Mesendoderm (in vitro differentiated cells): ENCODE results near the gene TSC2. TPM values are rescaled to one million over a fixed set of nuclear protein-coding genes. Genes with fewer than 3 reads are reported as not detected.

Experiments
- DNase-seq: peaks from one replicate; pipeline ENCODE4 v3.0.0; 2013
- H2AK5ac ChIP-seq: 2 replicates; pipeline ENCODE4 v1.6.1; 2013; ENCODE audit warnings: low read length, inconsistent platforms
- H2BK120ac ChIP-seq: 2 replicates; pipeline ENCODE4 v1.6.1; 2013; ENCODE audit warnings: low read depth, mild to moderate bottlenecking, low read length, moderate library complexity, mixed read lengths
- H2BK15ac ChIP-seq: replicated peaks from 2 replicates; pipeline ENCODE4 v1.6.1; 2013; ENCODE audit warnings: low read depth, mild to moderate bottlenecking, moderate library complexity
- H2BK5ac ChIP-seq: 2 replicates; pipeline ENCODE4 v1.6.1; 2013; ENCODE audit warnings: low read length, inconsistent platforms
- H3K18ac ChIP-seq: 2 replicates; pipeline ENCODE4 v1.6.1; 2013; ENCODE audit warnings: mild to moderate bottlenecking, low read length, mixed read lengths
- H3K23ac ChIP-seq: one replicate; pipeline ENCODE4 v1.6.1; 2013; ENCODE audit warnings: low read length
- H3K27ac ChIP-seq: 2 replicates; pipeline ENCODE4 v1.5.1; 2013; ENCODE audit warnings: low read depth, mild to moderate bottlenecking, inconsistent platforms, low read length, moderate library complexity
- H3K27me3 ChIP-seq: 2 replicates; pipeline ENCODE4 v1.6.1; 2013; ENCODE audit warnings: low read length, control low read depth, mild to moderate bottlenecking, inconsistent platforms; ENCODE audit not compliant: insufficient read depth, poor library complexity
- H3K36me3 ChIP-seq: 2 replicates; pipeline ENCODE4 v1.6.1; 2013; ENCODE audit warnings: low read length, inconsistent platforms; ENCODE audit not compliant: control insufficient read depth, insufficient read depth
- H3K4ac ChIP-seq: one replicate; pipeline ENCODE4 v1.6.1; 2013; ENCODE audit warnings: low read depth, mild to moderate bottlenecking, low read length, moderate library complexity
- H3K4me1 ChIP-seq: 2 replicates; pipeline ENCODE4 v1.6.1; 2013; ENCODE audit warnings: low read depth, low read length, inconsistent platforms; ENCODE audit not compliant: control insufficient read depth
- H3K4me2 ChIP-seq: 2 replicates; pipeline ENCODE4 v1.6.1; 2013; ENCODE audit warnings: low read length
- H3K4me3 ChIP-seq: 2 replicates; pipeline ENCODE4 v1.5.1; 2013; ENCODE audit warnings: mild to moderate bottlenecking, low read length
- H3K56ac ChIP-seq: one replicate; pipeline ENCODE4 v1.6.1; 2013; ENCODE audit warnings: low read length
- H3K79me1 ChIP-seq: 2 replicates; pipeline ENCODE4 v1.6.1; 2013; ENCODE audit warnings: low read length, inconsistent platforms
- H3K79me2 ChIP-seq: 2 replicates; pipeline ENCODE4 v1.6.1; 2013; ENCODE audit warnings: mild to moderate bottlenecking, low read length; ENCODE audit not compliant: control insufficient read depth, insufficient read depth
- H3K9ac ChIP-seq: 2 replicates; pipeline ENCODE4 v1.6.1; 2013; ENCODE audit warnings: low read length, inconsistent platforms
- H4K5ac ChIP-seq: one replicate; pipeline ENCODE4 v1.6.1; 2013; ENCODE audit warnings: low read length
- H4K8ac ChIP-seq: one replicate; pipeline ENCODE4 v1.6.1; 2013; ENCODE audit warnings: low read depth, mild to moderate bottlenecking, control low read depth, low read length, moderate library complexity
- WGBS: extraction: QIAGEN DNeasy Blood & Tissue Kit; methylation state at CpG from one replicate; pipeline ENCODE4 v1.1.7; 2013; ENCODE audit warnings: low lambda C conversion rate, missing lambda C conversion rate; ENCODE audit not compliant: insufficient coverage; ENCODE audit errors: extremely low coverage; 5-methylcytosine and 5-hydroxymethylcytosine counted together
- polyA plus RNA-seq, 2 experiments: library from polyadenylated mRNA; stranded (reverse); fragments of 200-250 nt; gene quantifications; one replicate each; pipeline ENCODE4 v1.2.3, GENCODE V29; 2013

Gene TSC2
- 42.5 TPM for polyA plus RNA-seq (2013, experiment 1 of 2)
- polyA plus RNA-seq (2013, experiment 2 of 2) = 41.1 TPM

GRCh38 chr16:2047330-2048115, at the start of gene TSC2, which contains the start of gene NTHL1:
TSC2 (plus strand) TSS chr16:2047985; CDS start chr16:2048616, 631 bp downstream.
NTHL1 (minus strand) TSS chr16:2047834; CDS start chr16:2047823, 11 bp downstream.
- Histone ChIP-seq H3K9ac (peak within 1 kb of the TSS; percentile 85), H3K4ac (no peak within 1 kb of the TSS), H4K8ac (no peak within 1 kb of the TSS), H3K18ac (peak within 1 kb of the TSS; percentile 44), H3K4me3 (peak within 1 kb of the TSS; percentile 79), H3K56ac (peak within 1 kb of the TSS; percentile 93), H3K23ac (no peak within 1 kb of the TSS), H3K36me3 (no peaks in the 10 kb centered on the region), H2AK5ac (no peak within 1 kb of the TSS), H4K5ac (no peak within 1 kb of the TSS), H3K79me1 (peaks cover 6% of the 10 kb centered on the region), H2BK5ac (no peak within 1 kb of the TSS), H3K4me1 (peaks cover 2% of the 10 kb centered on the region), H2BK120ac (no peak within 1 kb of the TSS), H3K27ac (no peak within 1 kb of the TSS), H3K79me2 (peaks cover 2% of the 10 kb centered on the region), H3K4me2 (peak within 1 kb of the TSS; percentile 92), H2BK15ac (no peak within 1 kb of the TSS), H3K27me3 (no peaks in the 10 kb centered on the region)
- DNase-seq = peak; percentile 98
- WGBS = no CpG with 5 or more reads among the region's 81 CpGs

GRCh38 chr16:1998360-1998835, 49.4 kb upstream of the TSC2 start:
- peaks cover 19% of the 10 kb centered on the region for H3K36me3 ChIP-seq

GRCh38 chr16:1998852-1999801, 48.7 kb upstream of the TSC2 start:
- H4K8ac ChIP-seq = no peak overlapping the region
- no peak overlapping the region for H2BK5ac ChIP-seq
- H2AK5ac ChIP-seq = no peak overlapping the region
- no CpG with 5 or more reads among the region's 39 CpGs for WGBS
- H3K4me2 ChIP-seq = no peak overlapping the region
- no peak overlapping the region for H4K5ac ChIP-seq
- H3K79me2 ChIP-seq = peaks cover 4% of the 10 kb centered on the region
- no peak overlapping the region for H3K23ac ChIP-seq
- peaks cover 19% of the 10 kb centered on the region for H3K36me3 ChIP-seq
- H3K18ac ChIP-seq = no peak overlapping the region
- no peak overlapping the region for H3K9ac ChIP-seq
- H3K4me3 ChIP-seq = no peak overlapping the region
- no peak for DNase-seq
- H3K4me1 ChIP-seq = peaks cover 1% of the 10 kb centered on the region
- H3K79me1 ChIP-seq = peaks cover 4% of the 10 kb centered on the region
- no peaks in the 10 kb centered on the region for H3K27me3 ChIP-seq
- no peak overlapping the region for H2BK15ac ChIP-seq
- no peak overlapping the region for H3K56ac ChIP-seq
- no peak overlapping the region for H2BK120ac ChIP-seq
- H3K4ac ChIP-seq = no peak overlapping the region
- no peak overlapping the region for H3K27ac ChIP-seq

More at GRCh38 chr16:1998360-1998835, 49.4 kb upstream of the TSC2 start:
- no peak overlapping the region for H3K56ac ChIP-seq
- no peak overlapping the region for H4K5ac ChIP-seq
- H3K18ac ChIP-seq = no peak overlapping the region
- H3K23ac ChIP-seq = no peak overlapping the region
- DNase-seq = no peak
- H3K4me1 ChIP-seq = no peaks in the 10 kb centered on the region
- no peaks in the 10 kb centered on the region for H3K27me3 ChIP-seq
- no peak overlapping the region for H3K27ac ChIP-seq
- no peak overlapping the region for H3K9ac ChIP-seq
- no peak overlapping the region for H2BK120ac ChIP-seq
- H2AK5ac ChIP-seq = no peak overlapping the region
- H3K79me1 ChIP-seq = peaks cover 1% of the 10 kb centered on the region
- no peak overlapping the region for H3K4me2 ChIP-seq
- no peak overlapping the region for H4K8ac ChIP-seq
- H3K4ac ChIP-seq = no peak overlapping the region
- H3K4me3 ChIP-seq = no peak overlapping the region
- no CpG with 5 or more reads among the region's 27 CpGs for WGBS
- no peak overlapping the region for H2BK5ac ChIP-seq
- H3K79me2 ChIP-seq = peaks cover 1% of the 10 kb centered on the region
- H2BK15ac ChIP-seq = no peak overlapping the region

- no peak overlapping the region for H2BK120ac ChIP-seq
- no CpG with 5 or more reads among the region's 28 CpGs for WGBS
Measured at GRCh38 chr16:1999866-2000514, 47.8 kb upstream of the TSC2 start.

GRCh38 chr16:2001035-2001434, 46.8 kb upstream of the TSC2 start:
- Histone ChIP-seq H3K4me1 (peaks cover 3% of the 10 kb centered on the region), H2BK5ac (no peak overlapping the region), H3K4me3 (no peak overlapping the region), H2BK15ac (no peak overlapping the region), H3K56ac (no peak overlapping the region), H3K79me1 (peaks cover 15% of the 10 kb centered on the region), H3K9ac (no peak overlapping the region), H3K4ac (no peak overlapping the region), H2AK5ac (no peak overlapping the region), H3K79me2 (peaks cover 10% of the 10 kb centered on the region), H3K27me3 (no peaks in the 10 kb centered on the region), H3K4me2 (no peak overlapping the region), H4K8ac (no peak overlapping the region), H3K23ac (no peak overlapping the region), H4K5ac (no peak overlapping the region), H3K18ac (no peak overlapping the region), H3K27ac (no peak overlapping the region), H2BK120ac (no peak overlapping the region), H3K36me3 (peaks cover 19% of the 10 kb centered on the region)
- no CpG with 5 or more reads among the region's 19 CpGs for WGBS
- no peak for DNase-seq

More at GRCh38 chr16:1999866-2000514, 47.8 kb upstream of the TSC2 start:
- H2BK5ac ChIP-seq = no peak overlapping the region
- no peak overlapping the region for H4K8ac ChIP-seq
- no peak overlapping the region for H3K18ac ChIP-seq
- peaks cover 19% of the 10 kb centered on the region for H3K36me3 ChIP-seq
- H3K56ac ChIP-seq = no peak overlapping the region
- no peak overlapping the region for H3K23ac ChIP-seq
- H3K9ac ChIP-seq = no peak overlapping the region
- H3K79me2 ChIP-seq = peaks cover 4% of the 10 kb centered on the region
- no peaks in the 10 kb centered on the region for H3K27me3 ChIP-seq
- no peak overlapping the region for H2AK5ac ChIP-seq
- no peak overlapping the region for H3K4me2 ChIP-seq
- H3K27ac ChIP-seq = no peak overlapping the region
- peaks cover 6% of the 10 kb centered on the region for H3K79me1 ChIP-seq
- no peak overlapping the region for H3K4me3 ChIP-seq
- H2BK15ac ChIP-seq = no peak overlapping the region
- no peak overlapping the region for H3K4ac ChIP-seq
- peaks cover 3% of the 10 kb centered on the region for H3K4me1 ChIP-seq
- no peak overlapping the region for H4K5ac ChIP-seq
- DNase-seq = no peak
